Duodenal mucosa (tissue), 2 donors: Measurements from ENCODE around the gene SERP2.

ENCODE experiments used
- H3K27ac ChIP-seq: one replicate; pipeline ENCODE4 v1.7.0; 2013; ENCODE audit warnings: low read depth, low read length
- H3K27me3 ChIP-seq, 2 donors: one replicate each; pipeline ENCODE4 v1.7.0; 2013; ENCODE audit warnings: low read length in 2 of 2, control low read depth in 1 of 2; ENCODE audit not compliant: insufficient read depth in 2 of 2, control insufficient read depth in 1 of 2
- H3K36me3 ChIP-seq, 2 donors: one replicate each; pipeline ENCODE4 v1.7.0; 2013; ENCODE audit warnings: low read length in 2 of 2, control low read depth in 1 of 2; ENCODE audit not compliant: insufficient read depth in 2 of 2, control insufficient read depth in 1 of 2
- H3K4me1 ChIP-seq, 2 donors: one replicate each; pipeline ENCODE4 v1.7.0; 2013; ENCODE audit warnings: low read length in 2 of 2, control low read depth in 1 of 2; ENCODE audit not compliant: insufficient read depth in 2 of 2, control insufficient read depth in 1 of 2
- H3K4me3 ChIP-seq, 2 donors: one replicate each; pipeline ENCODE4 v1.7.0; 2013; ENCODE audit warnings: low read length in 2 of 2, low read depth in 1 of 2
- H3K9ac ChIP-seq, 2 donors: one replicate each; pipeline ENCODE4 v1.7.0; 2013; ENCODE audit warnings: low read length in 2 of 2, low read depth in 1 of 2
- H3K9me3 ChIP-seq, 2 donors: one replicate each; pipeline ENCODE4 v1.7.0; 2013; ENCODE audit warnings: low read length in 2 of 2, control low read depth in 1 of 2; ENCODE audit not compliant: control insufficient read depth in 1 of 2

SERP2 gene

GRCh38 chr13:44396701-44397580 lies 23.3 kb downstream of the SERP2 start:
- Histone ChIP-seq H3K9me3 (no peaks in the 10 kb centered on the region), H3K4me3 (peak overlapping the region in 1 of 2 donors; percentile 11), H3K4me1 (peaks cover 7 to 16% of the 10 kb centered on the region in 2 donors), H3K36me3 (no peaks in the 10 kb centered on the region), H3K27me3 (no peaks in the 10 kb centered on the region), H3K9ac (no peak overlapping the region), H3K27ac (peak overlapping the region; percentile 35)

GRCh38 chr13:44397766-44398223 lies 24.2 kb downstream of the SERP2 start:
- Histone ChIP-seq H3K27me3 (no peaks in the 10 kb centered on the region), H3K27ac (no peak overlapping the region), H3K4me1 (peaks cover 8 to 16% of the 10 kb centered on the region in 2 donors), H3K36me3 (no peaks in the 10 kb centered on the region), H3K4me3 (no peak overlapping the region), H3K9ac (no peak overlapping the region), H3K9me3 (no peaks in the 10 kb centered on the region)

- no peaks in the 10 kb centered on the region for H3K9me3 ChIP-seq
- H3K27me3 ChIP-seq: no peaks in the 10 kb centered on the region
- no peak overlapping the region for H3K9ac ChIP-seq
- no peak overlapping the region for H3K4me3 ChIP-seq
- H3K36me3 ChIP-seq: no peaks in the 10 kb centered on the region
- H3K4me1 ChIP-seq: peaks cover 8 to 23% of the 10 kb centered on the region in 2 donors
- no peak overlapping the region for H3K27ac ChIP-seq
Observed at GRCh38 chr13:44398606-44399005, 25.0 kb downstream of the SERP2 start.

DNA sequence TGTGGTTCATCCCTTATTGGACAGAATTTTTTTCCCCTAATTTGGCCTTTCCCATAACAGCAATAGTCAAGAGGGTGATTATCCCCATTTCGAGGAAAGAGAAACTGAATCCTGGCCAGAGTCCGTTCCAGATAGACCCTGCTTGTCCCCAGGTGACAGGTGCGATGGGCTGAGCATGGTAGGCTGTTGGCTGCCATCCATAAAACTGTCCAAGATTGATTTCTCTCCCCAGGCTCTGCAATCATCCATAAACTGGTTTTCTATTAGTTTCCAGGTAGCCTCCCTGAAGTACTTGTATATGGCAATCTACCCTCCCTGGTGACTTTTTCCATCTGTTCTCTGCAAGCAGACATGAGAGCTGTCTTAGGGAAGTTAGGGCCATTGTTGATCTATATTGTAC lies 25.4 kb downstream of the SERP2 start:
- Histone ChIP-seq H3K4me1 (peaks cover 12 to 28% of the 10 kb centered on the region in 2 donors), H3K9me3 (no peaks in the 10 kb centered on the region), H3K27me3 (no peaks in the 10 kb centered on the region), H3K27ac (no peak overlapping the region), H3K4me3 (no peak overlapping the region), H3K9ac (no peak overlapping the region), H3K36me3 (no peaks in the 10 kb centered on the region)

GRCh38 chr13:44400736-44401135 lies 27.1 kb downstream of the SERP2 start:
- Histone ChIP-seq H3K4me1 (peaks cover 13 to 35% of the 10 kb centered on the region in 2 donors), H3K4me3 (no peak overlapping the region), H3K27ac (no peak overlapping the region), H3K27me3 (no peaks in the 10 kb centered on the region), H3K9me3 (no peaks in the 10 kb centered on the region), H3K9ac (no peak overlapping the region), H3K36me3 (no peaks in the 10 kb centered on the region)

GRCh38 chr13:44401577-44401976 lies 28.0 kb downstream of the SERP2 start:
- Histone ChIP-seq H3K27ac (no peak overlapping the region), H3K4me1 (peaks cover 18 to 38% of the 10 kb centered on the region in 2 donors)

GRCh38 chr13:44402899-44403445 lies 29.3 kb downstream of the SERP2 start:
- peak overlapping the region in 1 of 2 donors; percentile 62 for H3K4me3 ChIP-seq
- H3K27me3 ChIP-seq: no peaks in the 10 kb centered on the region
- no peaks in the 10 kb centered on the region for H3K9me3 ChIP-seq
- no peaks in the 10 kb centered on the region for H3K36me3 ChIP-seq
- H3K27ac ChIP-seq: no peak overlapping the region
- peaks cover 18 to 36% of the 10 kb centered on the region in 2 donors for H3K4me1 ChIP-seq
- peak overlapping the region in 1 of 2 donors; percentile 73 for H3K9ac ChIP-seq

More at GRCh38 chr13:44401577-44401976, 28.0 kb downstream of the SERP2 start:
- Histone ChIP-seq H3K36me3 (no peaks in the 10 kb centered on the region), H3K9me3 (no peaks in the 10 kb centered on the region), H3K9ac (no peak overlapping the region), H3K4me3 (no peak overlapping the region), H3K27me3 (no peaks in the 10 kb centered on the region)

DNA sequence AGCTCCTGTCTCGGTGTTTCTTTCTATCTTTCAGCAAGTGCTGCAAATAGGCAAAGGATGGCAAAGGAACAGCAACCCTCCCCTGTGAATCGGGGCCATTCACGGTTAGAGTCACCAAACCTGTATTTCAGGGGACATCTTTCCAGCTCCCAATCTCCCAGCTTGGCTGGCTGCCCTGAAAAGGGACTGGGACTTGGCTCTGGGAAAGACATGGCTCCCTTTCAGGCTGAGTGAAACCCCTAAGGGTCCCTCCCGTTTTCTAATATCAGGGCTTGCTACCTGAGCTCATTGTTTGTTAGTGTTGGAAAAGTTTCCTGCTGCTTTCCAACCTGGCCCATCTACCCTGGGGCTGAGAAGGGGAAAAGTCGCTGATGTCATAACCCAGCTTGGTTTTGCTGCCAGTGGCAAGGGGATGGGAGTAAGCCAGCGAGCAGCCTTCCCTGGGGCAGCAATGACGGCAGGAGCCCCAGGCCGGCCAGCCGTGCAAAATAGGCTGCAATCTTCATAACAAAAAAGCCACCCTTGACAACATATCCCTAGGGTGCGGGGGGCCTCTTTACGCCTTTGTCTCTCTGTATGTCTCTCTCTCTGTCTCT lies 29.9 kb downstream of the SERP2 start:
- H3K27me3 ChIP-seq: no peaks in the 10 kb centered on the region
- H3K9ac ChIP-seq: peak overlapping the region; percentile 73 to 84
- H3K9me3 ChIP-seq: no peaks in the 10 kb centered on the region
- no peaks in the 10 kb centered on the region for H3K36me3 ChIP-seq
- H3K4me3 ChIP-seq: peak overlapping the region; percentile 62 to 68
- H3K4me1 ChIP-seq: peaks cover 18 to 36% of the 10 kb centered on the region in 2 donors
- no peak overlapping the region for H3K27ac ChIP-seq

GRCh38 chr13:44404261-44405132 lies 30.9 kb downstream of the SERP2 start:
- Histone ChIP-seq H3K27ac (no peak overlapping the region), H3K9me3 (no peaks in the 10 kb centered on the region), H3K4me1 (peaks cover 18 to 28% of the 10 kb centered on the region in 2 donors), H3K36me3 (no peaks in the 10 kb centered on the region), H3K9ac (peak overlapping the region; percentile 73 to 84), H3K4me3 (peak overlapping the region; percentile 62 to 68), H3K27me3 (no peaks in the 10 kb centered on the region)
